Left cardiac atrium (tissue), 4 donors: ENCODE measurements around the gene ABCG8. TPM values are rescaled to one million over a fixed set of nuclear protein-coding genes. Genes with fewer than 3 reads are reported as not detected.

Experiments used
- ATAC-seq, 2 donors: fragments of 200-7000 bp; cut with Tn5 transposase; one replicate each; pipeline ENCODE4 v1.9.1; 2020; ENCODE audit warnings: mild to moderate bottlenecking in 2 of 2, moderate library complexity in 2 of 2
- DNase-seq: peaks from one replicate; pipeline ENCODE4 v3.0.0-alpha.2; 2020
- intact Hi-C, 2 donors: fragments of 100-400 bp; cut with DNase I; formaldehyde crosslinking; loops; one replicate each; pipeline versions ENCODE4 v1.14.1 to v1.15.1; 2022 to 2023
- total RNA-seq, 2 donors: library from RNA; stranded (reverse); fragmentation: NEBNext Ultra II Directional; extraction: Animal tissue kit (Norgen Biotek cat#: 25700); gene quantifications; one replicate each; pipeline ENCODE4 v1.2.1, GENCODE V29; 2021
- donor health status: DM: no; HTN: yes; CAD: no.
- donor health status: DM: no; HTN: yes; CAD: no; lungs with severe emphysema.
- donor health status: DM: yes; HTN: yes; CAD: no.
- donor health status: Dilated cardiomyopathy.

Gene ABCG8
- total RNA-seq, 2 donors from 2014 or later, result not detected

GRCh38 chr2:43824512-43824911 is 14.3 kb upstream of the ABCG8 start:
- ATAC-seq (no peak), DNase-seq (no peak)
- intact Hi-C loops, result no loop called here

GRCh38 chr2:43824951-43825493 is 13.7 kb upstream of the ABCG8 start:
- DNase-seq (no peak), ATAC-seq (no peak)
- intact Hi-C loops, result no loop called here

- DNase-seq (no peak), ATAC-seq (no peak)
- intact Hi-C loops, result no loop called here
Measured at GRCh38 chr2:43825841-43826240, 12.9 kb upstream of the ABCG8 start.

GRCh38 chr2:43826305-43827250 is 12.2 kb upstream of the ABCG8 start:
- no peak for ATAC-seq
- intact Hi-C loops, result no loop called here

GRCh38 chr2:43831543-43832294 is 7.1 kb upstream of the ABCG8 start:
- intact Hi-C loops, result no loop called here
- peak in 1 of 2 donors; percentile 34 for ATAC-seq
- no peak for DNase-seq

More at GRCh38 chr2:43826305-43827250, 12.2 kb upstream of the ABCG8 start:
- DNase-seq, result no peak

GRCh38 chr2:43832457-43832856 is 6.3 kb upstream of the ABCG8 start:
- DNase-seq (no peak), ATAC-seq (no peak)
- intact Hi-C loops, result no loop called here

- no peak for ATAC-seq
- intact Hi-C loops, result no loop called here
- DNase-seq, result no peak
Measured at GRCh38 chr2:43837033-43837432, 1.7 kb upstream of the ABCG8 start.

GRCh38 chr2:43837831-43838559 is 776 bp upstream of the ABCG8 start:
- DNase-seq (no peak), ATAC-seq (no peak)
- intact Hi-C loops, result no loop called here

- ATAC-seq (no peak), DNase-seq (no peak)
- intact Hi-C loops, result no loop called here
Measured at GRCh38 chr2:43839776-43840564, 1.2 kb downstream of the ABCG8 start.

GRCh38 chr2:43840965-43841364 is 2.2 kb downstream of the ABCG8 start:
- DNase-seq, result no peak
- intact Hi-C loops, result no loop called here
- no peak for ATAC-seq

GRCh38 chr2:43841949-43842865 is 3.4 kb downstream of the ABCG8 start:
- intact Hi-C loops, result no loop called here
- ATAC-seq (no peak), DNase-seq (no peak)

GRCh38 chr2:43842866-43843226 is 4.1 kb downstream of the ABCG8 start:
- DNase-seq, result no peak
- no peak for ATAC-seq
- intact Hi-C loops, result no loop called here

- intact Hi-C loops, result no loop called here
- no peak for ATAC-seq
Measured at GRCh38 chr2:43845181-43845580, 6.4 kb downstream of the ABCG8 start.

GRCh38 chr2:43846140-43846793 is 7.5 kb downstream of the ABCG8 start:
- DNase-seq (no peak), ATAC-seq (no peak)
- intact Hi-C loops, result no loop called here

More at GRCh38 chr2:43845181-43845580, 6.4 kb downstream of the ABCG8 start:
- DNase-seq, result no peak

- ATAC-seq (no peak), DNase-seq (no peak)
- intact Hi-C loops, result no loop called here
Measured at GRCh38 chr2:43848214-43848613, 9.4 kb downstream of the ABCG8 start.

GRCh38 chr2:43851011-43851980 is 12.5 kb downstream of the ABCG8 start:
- DNase-seq, result no peak
- intact Hi-C loops, result no loop called here
- no peak for ATAC-seq
